ENCODE data around the gene PSMG4.
A peak's percentile ranks its signal among the peaks of the same experiment; 100 is the strongest.

Gene PSMG4

GRCh38 chr6:3233904-3234303 lies 24.8 kb upstream of the PSMG4 start:
- Histone ChIP-seq H2AFZ (ENCODE audit: low read depth, low read length) (no peak overlapping the region), H3K4me3 (ENCODE audit: low read length) (no peak overlapping the region), H3K27me3 (ENCODE audit: low read depth, low read length) (0 out of 2 replicates have a peak, but pooled peaks cover 12% of the 10 kb centered on the region), H3K4me2 (ENCODE audit: low read length) (no peak overlapping the region), H3K9me3 (ENCODE audit: insufficient read depth, low read length) (no peaks in the 10 kb centered on the region), H3K27ac (ENCODE audit: low read length) (no peak overlapping the region), H3K79me2 (ENCODE audit: low read length) (no peaks in the 10 kb centered on the region), H3K9ac (ENCODE audit: low read length) (no peak overlapping the region), H3K36me3 (replicated peaks; ENCODE audit: low read depth, low read length) (no peaks in the 10 kb centered on the region), H4K20me1 (ENCODE audit: insufficient read depth, low read length) (no peaks in the 10 kb centered on the region), H3K4me1 (ENCODE audit: low read length) (peaks cover 41% of the 10 kb centered on the region)
- TF ChIP-seq EZH2phosphoT487 (IDR thresholded peaks at IDR 0.05; ENCODE audit: low read depth): no peak
- TF ChIP-seq, protein P1, sequence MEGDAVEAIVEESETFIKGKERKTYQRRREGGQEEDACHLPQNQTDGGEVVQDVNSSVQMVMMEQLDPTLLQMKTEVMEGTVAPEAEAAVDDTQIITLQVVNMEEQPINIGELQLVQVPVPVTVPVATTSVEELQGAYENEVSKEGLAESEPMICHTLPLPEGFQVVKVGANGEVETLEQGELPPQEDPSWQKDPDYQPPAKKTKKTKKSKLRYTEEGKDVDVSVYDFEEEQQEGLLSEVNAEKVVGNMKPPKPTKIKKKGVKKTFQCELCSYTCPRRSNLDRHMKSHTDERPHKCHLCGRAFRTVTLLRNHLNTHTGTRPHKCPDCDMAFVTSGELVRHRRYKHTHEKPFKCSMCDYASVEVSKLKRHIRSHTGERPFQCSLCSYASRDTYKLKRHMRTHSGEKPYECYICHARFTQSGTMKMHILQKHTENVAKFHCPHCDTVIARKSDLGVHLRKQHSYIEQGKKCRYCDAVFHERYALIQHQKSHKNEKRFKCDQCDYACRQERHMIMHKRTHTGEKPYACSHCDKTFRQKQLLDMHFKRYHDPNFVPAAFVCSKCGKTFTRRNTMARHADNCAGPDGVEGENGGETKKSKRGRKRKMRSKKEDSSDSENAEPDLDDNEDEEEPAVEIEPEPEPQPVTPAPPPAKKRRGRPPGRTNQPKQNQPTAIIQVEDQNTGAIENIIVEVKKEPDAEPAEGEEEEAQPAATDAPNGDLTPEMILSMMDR (IDR thresholded peaks at IDR 0.05; ENCODE audit: low read depth, low read length): no peak

GRCh38 chr6:3235486-3235885 lies 23.3 kb upstream of the PSMG4 start:
- Histone ChIP-seq H3K27me3 (ENCODE audit: low read depth, low read length) (0 out of 2 replicates have a peak, but pooled peaks cover 12% of the 10 kb centered on the region), H3K27ac (ENCODE audit: low read length) (peak overlapping the region; percentile 12; the same call in 1 of the 2 replicates), H3K9ac (ENCODE audit: low read length) (no peak overlapping the region), H4K20me1 (ENCODE audit: insufficient read depth, low read length) (no peaks in the 10 kb centered on the region), H3K9me3 (ENCODE audit: insufficient read depth, low read length) (no peaks in the 10 kb centered on the region), H3K79me2 (ENCODE audit: low read length) (no peaks in the 10 kb centered on the region), H3K4me1 (ENCODE audit: low read length) (peaks cover 41% of the 10 kb centered on the region), H3K4me2 (ENCODE audit: low read length) (peak overlapping the region; percentile 44), H3K36me3 (replicated peaks; ENCODE audit: low read depth, low read length) (no peaks in the 10 kb centered on the region), H2AFZ (ENCODE audit: low read depth, low read length) (no peak overlapping the region), H3K4me3 (ENCODE audit: low read length) (0 out of 2 replicates have a peak overlapping the region, but pooled peaks have one; percentile 6)
- TF ChIP-seq, protein P1 (IDR thresholded peaks at IDR 0.05; ENCODE audit: low read depth, low read length): no peak

GRCh38 chr6:3236005-3236404 lies 22.7 kb upstream of the PSMG4 start:
- Histone ChIP-seq H3K9ac (ENCODE audit: low read length) (no peak overlapping the region), H3K4me3 (ENCODE audit: low read length) (0 out of 2 replicates have a peak overlapping the region, but pooled peaks have one; percentile 6), H3K36me3 (replicated peaks; ENCODE audit: low read depth, low read length) (no peaks in the 10 kb centered on the region), H3K9me3 (ENCODE audit: insufficient read depth, low read length) (no peaks in the 10 kb centered on the region), H3K79me2 (ENCODE audit: low read length) (no peaks in the 10 kb centered on the region), H3K4me2 (ENCODE audit: low read length) (peak overlapping the region; percentile 44), H3K4me1 (ENCODE audit: low read length) (peaks cover 41% of the 10 kb centered on the region), H2AFZ (ENCODE audit: low read depth, low read length) (no peak overlapping the region), H4K20me1 (ENCODE audit: insufficient read depth, low read length) (no peaks in the 10 kb centered on the region), H3K27me3 (ENCODE audit: low read depth, low read length) (0 out of 2 replicates have a peak, but pooled peaks cover 12% of the 10 kb centered on the region), H3K27ac (ENCODE audit: low read length) (peak overlapping the region; percentile 12; the same call in 1 of the 2 replicates)
- TF ChIP-seq, protein P1 (IDR thresholded peaks at IDR 0.05; ENCODE audit: low read depth, low read length): no peak
- no peak for TF ChIP-seq EZH2phosphoT487 (IDR thresholded peaks at IDR 0.05; ENCODE audit: low read depth)

DNA sequence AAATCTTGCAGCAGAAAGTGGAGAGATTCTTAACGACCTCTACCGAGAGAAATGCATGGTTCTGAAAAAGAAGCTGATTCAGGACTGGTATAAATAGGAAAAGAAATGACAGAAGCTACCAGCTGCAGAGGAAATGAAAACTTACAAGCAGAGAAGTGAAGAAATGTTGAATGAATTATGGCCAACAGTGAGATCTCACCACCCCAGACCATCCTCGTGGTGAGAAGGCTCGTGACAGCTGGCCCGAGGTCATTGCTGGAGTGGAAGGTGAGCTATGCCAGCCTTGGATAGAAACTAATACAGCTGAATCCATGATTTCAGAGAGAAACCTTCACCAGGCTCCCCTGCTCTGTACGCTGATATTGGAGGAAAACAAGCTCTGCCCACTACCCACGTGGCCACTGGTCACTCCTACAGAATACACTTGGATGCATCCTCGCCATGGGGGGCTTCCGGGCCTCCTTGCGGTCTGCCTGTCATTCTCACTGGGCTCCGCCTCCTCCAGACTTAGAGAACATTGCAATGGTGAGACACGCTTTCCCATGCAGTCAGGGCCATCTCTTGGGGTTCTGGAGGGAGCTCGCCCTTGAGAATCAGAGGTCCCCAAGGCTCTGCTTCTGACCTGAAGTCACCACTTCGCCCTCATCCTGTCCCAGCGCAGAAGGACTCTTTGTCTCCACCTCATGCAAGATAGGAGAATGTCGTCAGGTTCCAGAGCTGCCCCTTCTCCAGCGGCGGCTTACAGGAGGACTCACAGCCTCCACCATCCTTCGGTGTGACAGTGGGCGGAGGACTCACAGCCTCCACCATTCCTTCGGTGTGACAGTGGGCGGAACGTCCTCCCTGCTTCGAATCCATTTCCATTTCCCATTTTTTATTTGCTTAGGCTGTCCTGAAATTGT lies 20.7 kb upstream of the PSMG4 start:
- peak overlapping the region; percentile 81 for H3K4me2 ChIP-seq (ENCODE audit: low read length)
- H3K9me3 ChIP-seq (ENCODE audit: insufficient read depth, low read length): no peaks in the 10 kb centered on the region
- TF ChIP-seq, protein P1 (IDR thresholded peaks at IDR 0.05; ENCODE audit: low read depth, low read length): no peak
- H2AFZ ChIP-seq (ENCODE audit: low read depth, low read length): no peak overlapping the region
- H3K27me3 ChIP-seq (ENCODE audit: low read depth, low read length): peaks cover 16% of the 10 kb centered on the region
- no peak overlapping the region for H3K27ac ChIP-seq (ENCODE audit: low read length)
- no peaks in the 10 kb centered on the region for H3K79me2 ChIP-seq (ENCODE audit: low read length)
- no peaks in the 10 kb centered on the region for H4K20me1 ChIP-seq (ENCODE audit: insufficient read depth, low read length)
- H3K36me3 ChIP-seq (replicated peaks; ENCODE audit: low read depth, low read length): no peaks in the 10 kb centered on the region
- peak overlapping the region; percentile 52 for H3K4me3 ChIP-seq (ENCODE audit: low read length)
- H3K4me1 ChIP-seq (ENCODE audit: low read length): peaks cover 41% of the 10 kb centered on the region
- H3K9ac ChIP-seq (ENCODE audit: low read length): no peak overlapping the region

All from OCI-LY3 (cell line).